GM12874 (cell line): Measurements from ENCODE around the gene NRG3.

Experiments
- TF ChIP-seq, protein P1 (sequence below): IDR thresholded peaks from 2 replicates; pipeline ENCODE4 v1.5.1; 2011; ENCODE audit warnings: low read depth, mild to moderate bottlenecking, control low read depth, low read length, moderate library complexity; ENCODE audit not compliant: insufficient read depth

Gene NRG3

DNA sequence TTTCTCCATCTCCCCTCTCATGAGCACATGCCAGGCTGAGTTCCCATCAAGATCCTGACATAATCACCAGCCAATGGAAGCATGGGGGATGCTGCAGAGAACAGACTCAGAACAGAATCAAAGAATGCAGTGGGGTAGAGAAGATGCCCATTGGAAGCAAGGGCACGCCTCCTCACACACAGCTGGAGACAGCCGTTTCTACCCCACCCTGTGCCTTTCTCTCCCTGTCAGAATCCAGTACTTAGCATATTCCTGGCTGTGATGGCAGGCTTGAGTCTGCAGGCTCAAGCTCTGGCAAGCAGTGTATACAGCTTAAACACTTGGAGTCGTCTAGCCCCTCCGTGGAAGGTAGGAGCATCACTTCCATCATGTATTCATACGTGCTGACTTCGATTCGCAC, 867.9 kb downstream of the NRG3 start:
- TF ChIP-seq, protein P1, sequence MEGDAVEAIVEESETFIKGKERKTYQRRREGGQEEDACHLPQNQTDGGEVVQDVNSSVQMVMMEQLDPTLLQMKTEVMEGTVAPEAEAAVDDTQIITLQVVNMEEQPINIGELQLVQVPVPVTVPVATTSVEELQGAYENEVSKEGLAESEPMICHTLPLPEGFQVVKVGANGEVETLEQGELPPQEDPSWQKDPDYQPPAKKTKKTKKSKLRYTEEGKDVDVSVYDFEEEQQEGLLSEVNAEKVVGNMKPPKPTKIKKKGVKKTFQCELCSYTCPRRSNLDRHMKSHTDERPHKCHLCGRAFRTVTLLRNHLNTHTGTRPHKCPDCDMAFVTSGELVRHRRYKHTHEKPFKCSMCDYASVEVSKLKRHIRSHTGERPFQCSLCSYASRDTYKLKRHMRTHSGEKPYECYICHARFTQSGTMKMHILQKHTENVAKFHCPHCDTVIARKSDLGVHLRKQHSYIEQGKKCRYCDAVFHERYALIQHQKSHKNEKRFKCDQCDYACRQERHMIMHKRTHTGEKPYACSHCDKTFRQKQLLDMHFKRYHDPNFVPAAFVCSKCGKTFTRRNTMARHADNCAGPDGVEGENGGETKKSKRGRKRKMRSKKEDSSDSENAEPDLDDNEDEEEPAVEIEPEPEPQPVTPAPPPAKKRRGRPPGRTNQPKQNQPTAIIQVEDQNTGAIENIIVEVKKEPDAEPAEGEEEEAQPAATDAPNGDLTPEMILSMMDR = no peak

DNA sequence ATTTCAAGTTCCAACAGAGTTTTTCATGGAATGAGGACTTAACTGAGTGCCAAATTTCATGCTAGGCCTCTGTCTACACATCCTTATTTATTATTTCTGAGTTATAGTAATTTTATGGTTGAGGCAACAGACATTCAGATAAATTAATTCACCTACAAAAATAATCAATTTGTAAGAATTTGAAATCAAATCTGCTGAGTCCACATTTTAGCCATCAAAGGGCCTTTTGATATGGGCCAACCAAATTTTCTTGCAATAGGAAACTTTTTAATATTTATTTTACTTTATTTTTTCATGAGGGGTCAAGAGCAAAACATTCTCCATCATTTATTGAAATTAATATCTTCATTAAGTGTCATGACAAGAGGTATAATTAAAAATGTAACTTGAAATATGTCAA, 875.5 kb downstream of the NRG3 start:
- TF ChIP-seq, protein P1 = no peak

DNA sequence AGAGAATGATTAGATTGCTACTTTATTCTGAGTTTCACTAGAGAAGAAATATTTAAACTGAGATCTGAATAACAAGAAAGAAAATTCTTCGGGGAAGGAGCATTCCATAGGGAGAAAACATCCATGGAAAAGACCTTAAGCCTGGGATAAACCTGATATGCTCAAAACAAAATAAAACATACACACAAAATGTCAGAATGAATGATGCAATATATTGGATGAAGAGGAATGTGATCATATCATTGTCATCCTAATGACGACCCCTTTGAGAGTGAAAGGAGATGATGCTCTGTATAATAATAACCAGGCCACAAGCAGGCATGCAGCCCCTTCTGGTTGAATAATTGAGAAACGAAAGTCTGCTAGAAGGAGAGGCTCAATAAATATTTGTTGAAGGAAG, 882.4 kb downstream of the NRG3 start:
- TF ChIP-seq, protein P1 = no peak

DNA sequence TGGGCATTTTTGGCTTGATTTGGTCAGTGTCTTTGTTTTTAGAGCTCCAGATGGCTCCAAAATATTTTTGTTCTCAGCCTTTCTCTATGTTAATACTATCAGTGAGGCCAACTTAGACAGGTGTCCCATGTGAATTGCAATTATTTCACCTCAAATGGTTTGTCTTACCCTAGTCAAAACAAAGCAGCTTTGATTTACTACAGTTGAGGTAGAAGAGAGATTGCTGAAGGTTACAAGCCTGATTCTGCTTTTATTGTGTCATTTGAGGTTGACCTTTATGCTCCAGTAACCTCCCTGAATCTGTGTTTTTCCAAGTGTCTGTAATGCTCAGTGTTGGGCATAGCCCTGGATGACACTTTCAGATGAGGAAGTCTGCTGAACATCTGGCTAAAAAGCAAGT, 882.9 kb downstream of the NRG3 start:
- TF ChIP-seq, protein P1 = no peak

DNA sequence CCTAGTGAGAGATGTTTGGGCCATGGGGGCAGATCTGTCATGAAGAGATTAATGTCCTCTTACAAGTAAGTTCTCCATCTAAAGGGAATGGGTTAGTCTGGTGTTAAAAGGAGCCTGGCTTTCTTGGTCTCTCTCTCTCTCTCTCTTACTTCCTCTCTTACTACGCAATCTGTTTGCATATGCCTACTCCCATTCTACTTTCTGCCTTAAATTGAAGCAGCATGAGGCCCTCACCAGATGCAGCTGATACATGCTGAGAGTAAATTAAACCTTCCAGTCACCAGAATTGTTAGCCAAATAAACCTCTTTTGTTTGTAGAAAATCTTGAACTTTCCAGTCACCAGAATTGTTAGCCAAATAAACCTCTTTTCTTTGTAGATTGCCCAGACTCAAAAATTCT, 884.1 kb downstream of the NRG3 start:
- TF ChIP-seq, protein P1 = no peak

DNA sequence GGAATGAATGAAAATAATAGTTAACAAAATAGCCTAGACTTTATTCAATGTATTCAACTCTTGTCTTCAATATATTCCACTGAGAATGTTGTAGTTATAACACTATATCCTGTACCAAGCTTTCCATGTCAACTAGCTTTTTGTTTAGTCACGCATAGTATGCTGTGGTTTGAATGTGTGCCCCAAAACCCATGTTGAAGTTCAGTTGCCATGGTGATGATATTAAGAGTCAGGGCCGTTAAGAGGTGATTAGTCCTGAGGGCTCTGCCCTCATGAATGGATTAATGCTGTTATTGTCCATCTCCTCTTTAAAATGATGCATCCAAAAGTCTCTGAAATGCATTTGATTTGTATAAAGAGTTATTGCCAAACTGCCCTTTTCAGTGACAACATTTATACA, 887.6 kb downstream of the NRG3 start:
- TF ChIP-seq, protein P1 = no peak

DNA sequence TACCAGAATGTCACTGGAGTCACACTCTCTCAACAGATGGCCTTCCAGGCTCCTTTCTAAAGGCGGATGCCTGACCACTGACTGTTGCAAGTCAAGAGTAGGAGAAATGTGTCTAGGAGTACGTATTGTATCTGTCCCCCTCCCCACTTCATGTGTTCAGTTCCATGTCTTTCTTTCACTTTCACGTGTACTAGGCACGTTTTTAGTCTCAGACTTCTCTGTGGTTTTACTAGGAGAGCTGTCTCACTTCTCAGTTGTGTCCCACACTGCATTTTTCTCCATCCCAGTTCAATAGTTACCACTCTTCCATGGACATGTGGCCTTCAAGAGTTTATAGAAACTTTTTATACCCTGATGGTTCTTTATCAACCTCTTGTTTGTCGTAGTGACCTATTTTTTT, 893.0 kb downstream of the NRG3 start:
- TF ChIP-seq, protein P1 = no peak

DNA sequence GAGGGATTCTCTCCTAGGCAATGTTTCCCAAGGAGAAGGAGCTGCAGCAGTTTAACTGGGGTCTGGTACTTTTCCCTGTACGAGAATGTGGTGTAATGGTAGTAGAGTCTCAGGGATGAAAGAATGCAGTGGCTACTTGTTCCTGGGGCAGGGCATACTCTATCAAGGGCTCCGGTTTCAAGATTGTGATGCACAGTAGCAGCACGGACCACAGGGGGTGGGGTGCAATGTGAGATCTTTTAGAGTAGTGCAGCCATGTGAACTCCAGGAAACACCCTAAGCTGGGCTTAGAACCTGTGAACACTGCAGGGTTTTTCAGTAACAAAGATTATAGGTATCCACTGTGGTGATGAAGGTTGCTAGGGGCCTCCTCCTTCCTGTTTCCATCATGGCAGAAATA, 903.9 kb downstream of the NRG3 start:
- TF ChIP-seq, protein P1 = no peak
